NCI-H526 treated with DMSO at 0.1 percent for 48 hours (cell line): ENCODE results near the gene COL5A2.

Experiments
- DNase-seq: peaks from one replicate; lab custom pipeline; 2025; lab: John Stamatoyannopoulos, UW

The COL5A2 gene

GRCh38 chr2:189097934-189098333 lies 81.6 kb downstream of the COL5A2 start:
- DNase-seq, result no peak

GRCh38 chr2:189096769-189097447 lies 82.7 kb downstream of the COL5A2 start:
- DNase-seq, result no peak

- no peak for DNase-seq
These were observed 84.5 kb downstream of the COL5A2 start for GRCh38 chr2:189095101-189095500.

- no peak for DNase-seq
These were observed 86.6 kb downstream of the COL5A2 start for GRCh38 chr2:189092936-189093335.

- no peak for DNase-seq
These were observed 88.3 kb downstream of the COL5A2 start for GRCh38 chr2:189091253-189091652.

GRCh38 chr2:189088591-189089205 lies 90.9 kb downstream of the COL5A2 start:
- DNase-seq, result no peak

- DNase-seq, result no peak
These were observed 92.9 kb downstream of the COL5A2 start for GRCh38 chr2:189086710-189087109.

- no peak for DNase-seq
These were observed 93.3 kb downstream of the COL5A2 start for GRCh38 chr2:189086250-189086649.

- no peak for DNase-seq
These were observed 96.0 kb downstream of the COL5A2 start for GRCh38 chr2:189083606-189084005.

- no peak for DNase-seq
These were observed 96.5 kb downstream of the COL5A2 start for GRCh38 chr2:189083106-189083505.

- no peak for DNase-seq
These were observed 97.1 kb downstream of the COL5A2 start for GRCh38 chr2:189082376-189082975.

GRCh38 chr2:189076572-189076971 lies 103.0 kb downstream of the COL5A2 start:
- no peak for DNase-seq

- DNase-seq, result no peak
These were observed 103.4 kb downstream of the COL5A2 start for GRCh38 chr2:189076120-189076519.

GRCh38 chr2:189074506-189074905 lies 105.1 kb downstream of the COL5A2 start:
- DNase-seq, result peak; percentile 66

- no peak for DNase-seq
These were observed 107.5 kb downstream of the COL5A2 start for GRCh38 chr2:189072036-189072435.

GRCh38 chr2:189069855-189070619 lies 109.5 kb downstream of the COL5A2 start:
- no peak for DNase-seq

- no peak for DNase-seq
These were observed 113.5 kb downstream of the COL5A2 start for GRCh38 chr2:189066037-189066436.

- DNase-seq, result no peak
These were observed 119.4 kb downstream of the COL5A2 start for GRCh38 chr2:189060096-189060642.

- no peak for DNase-seq
These were observed 122.2 kb downstream of the COL5A2 start for GRCh38 chr2:189057316-189057715.

GRCh38 chr2:189056200-189057106 lies 123.1 kb downstream of the COL5A2 start:
- DNase-seq, result no peak

GRCh38 chr2:189050165-189050712 lies 129.3 kb downstream of the COL5A2 start:
- no peak for DNase-seq
